Natural killer cell (primary cell): ENCODE measurements around the gene RIC1. TPM values are rescaled to one million over a fixed set of nuclear protein-coding genes. Genes with fewer than 3 reads are reported as not detected.

Source experiments
- ATAC-seq, 3 donors: fragments of 150-1000 bp in 2 of 3; fragments of 200-7000 bp in 1 of 3; cut with Tn5 transposase; 1 replicate in 1 of 3; 2 replicates in 2 of 3; pipeline ENCODE4 v1.10.0; 2021; ENCODE audit warnings: mild to moderate bottlenecking in 2 of 3, moderate library complexity in 2 of 3
- DNase-seq, 2 donors: peaks; one replicate each; pipeline versions ENCODE4 v3.0.0 to v3.0.0-alpha.2; 2013 to 2021; ENCODE audit warnings: mixed read lengths in 1 of 2
- H3K27ac ChIP-seq: one replicate; pipeline ENCODE4 v1.5.1; 2013; ENCODE audit warnings: mild to moderate bottlenecking, low read length
- H3K27me3 ChIP-seq: one replicate; pipeline ENCODE4 v1.6.1; 2013; ENCODE audit warnings: low read length; ENCODE audit not compliant: control insufficient read depth, insufficient read depth
- H3K36me3 ChIP-seq: one replicate; pipeline ENCODE4 v1.6.1; 2013; ENCODE audit warnings: low read length; ENCODE audit not compliant: control insufficient read depth, insufficient read depth
- H3K4me1 ChIP-seq: one replicate; pipeline ENCODE4 v1.6.1; 2013; ENCODE audit warnings: low read length; ENCODE audit not compliant: control insufficient read depth, insufficient read depth
- H3K4me3 ChIP-seq: one replicate; pipeline ENCODE4 v1.5.1; 2013; ENCODE audit warnings: low read length
- H3K9me3 ChIP-seq: one replicate; pipeline ENCODE4 v1.6.1; 2013; ENCODE audit warnings: low read length; ENCODE audit not compliant: control insufficient read depth, insufficient read depth
- H3K27ac Mint-ChIP-seq, 2 donors: one replicate each; pipeline ENCODE4 v1.8.0; 2022; ENCODE audit warnings: mild to moderate bottlenecking in 2 of 2, mixed read lengths in 2 of 2, moderate library complexity in 1 of 2
- H3K27me3 Mint-ChIP-seq, 2 donors: one replicate each; pipeline ENCODE4 v1.8.0; 2022; ENCODE audit warnings: low read depth in 2 of 2, mixed read lengths in 2 of 2
- H3K36me3 Mint-ChIP-seq: one replicate; pipeline ENCODE4 v1.8.0; 2022; ENCODE audit warnings: mixed read lengths
- H3K4me1 Mint-ChIP-seq, 2 donors: one replicate each; pipeline ENCODE4 v1.8.0; 2022; ENCODE audit warnings: mixed read lengths in 2 of 2
- H3K4me3 Mint-ChIP-seq: one replicate; pipeline ENCODE4 v1.8.0; 2022; ENCODE audit warnings: mild to moderate bottlenecking, moderate library complexity, mixed read lengths
- H3K9me3 Mint-ChIP-seq, 2 donors: one replicate each; pipeline ENCODE4 v1.8.0; 2022; ENCODE audit warnings: mixed read lengths in 2 of 2
- WGBS: methylation state at CpG from one replicate; pipeline ENCODE4 v1.1.7; 2013; ENCODE audit warnings: missing lambda C conversion rate; ENCODE audit not compliant: insufficient coverage; 5-methylcytosine and 5-hydroxymethylcytosine counted together
- intact Hi-C: fragments of 100-400 bp; cut with micrococcal nuclease; formaldehyde crosslinking; loops from one replicate; pipeline ENCODE4 v1.14.2; 2022
- total RNA-seq, 4 donors: library from RNA; stranded (reverse); fragments of 120-200 nt in 1 of 4; gene quantifications; one replicate each; pipeline versions ENCODE4 v1.2.3 to v1.2.4, GENCODE V29; 2013 to 2022
- TF ChIP-seq, protein P1 (sequence below): fragments of 200-600 bp; IDR thresholded peaks from one replicate; pipeline ENCODE4 v1.8.0; 2022; ENCODE audit warnings: antibody characterized with exemption

RIC1 gene
- total RNA-seq, 3 donors from 2014 or later (not counting 1 experiment from before 2014, with no cell fraction given), result 23.5 to 33.9 (median 31.8) TPM

DNA sequence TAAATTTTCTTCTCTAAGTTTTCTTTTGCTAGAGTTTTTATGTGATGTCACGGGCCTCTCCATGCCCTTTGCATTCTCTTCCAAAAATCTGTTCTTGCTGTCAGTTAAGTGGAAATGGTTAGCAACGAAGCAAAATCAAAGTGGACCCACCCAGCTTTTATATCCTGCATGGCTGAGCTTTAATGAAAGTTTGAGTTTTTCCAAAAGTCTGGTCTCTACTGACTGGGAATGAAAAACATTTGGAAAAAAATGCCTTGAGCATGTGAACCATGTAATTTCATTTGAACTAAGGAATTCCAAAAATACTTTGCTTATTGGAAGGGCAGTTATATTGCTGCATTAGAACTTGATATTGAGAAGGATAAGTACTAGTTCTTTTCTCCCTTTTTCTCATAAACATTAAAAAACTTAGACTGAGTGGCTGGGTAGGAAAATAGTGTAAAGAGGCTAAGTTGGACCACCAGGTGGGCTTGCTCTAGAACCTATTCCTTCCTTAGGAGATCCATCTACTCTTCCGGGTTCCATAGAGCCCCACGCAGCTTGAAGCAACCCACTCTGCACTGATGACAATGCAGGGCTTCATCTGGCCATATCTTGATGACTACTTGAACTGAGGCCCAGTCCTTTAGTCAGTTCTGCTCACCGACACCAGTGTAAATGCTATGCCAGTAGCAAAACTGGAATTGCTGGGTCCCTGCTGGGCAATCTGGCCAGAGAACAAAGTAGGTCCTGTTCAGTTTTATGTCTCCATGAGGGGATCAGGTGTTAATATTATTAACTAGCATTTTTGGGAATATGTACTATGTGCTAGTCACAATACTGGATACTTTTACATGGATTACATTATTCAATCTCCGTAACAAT is 17.4 kb upstream of the RIC1 start:
- WGBS, result 94% methylated on average over 5 of the region's 6 CpGs
- intact Hi-C loops, result no loop called here
- Mint-ChIP-seq H3K4me1 (peaks cover 11 to 23% of the 10 kb centered on the region in 2 donors), H3K9me3 (no peaks in the 10 kb centered on the region), H3K27me3 (no peaks in the 10 kb centered on the region), H3K27ac (no peak overlapping the region), H3K36me3 (no peaks in the 10 kb centered on the region), H3K4me3 (no peak overlapping the region)
- TF ChIP-seq, protein P1, sequence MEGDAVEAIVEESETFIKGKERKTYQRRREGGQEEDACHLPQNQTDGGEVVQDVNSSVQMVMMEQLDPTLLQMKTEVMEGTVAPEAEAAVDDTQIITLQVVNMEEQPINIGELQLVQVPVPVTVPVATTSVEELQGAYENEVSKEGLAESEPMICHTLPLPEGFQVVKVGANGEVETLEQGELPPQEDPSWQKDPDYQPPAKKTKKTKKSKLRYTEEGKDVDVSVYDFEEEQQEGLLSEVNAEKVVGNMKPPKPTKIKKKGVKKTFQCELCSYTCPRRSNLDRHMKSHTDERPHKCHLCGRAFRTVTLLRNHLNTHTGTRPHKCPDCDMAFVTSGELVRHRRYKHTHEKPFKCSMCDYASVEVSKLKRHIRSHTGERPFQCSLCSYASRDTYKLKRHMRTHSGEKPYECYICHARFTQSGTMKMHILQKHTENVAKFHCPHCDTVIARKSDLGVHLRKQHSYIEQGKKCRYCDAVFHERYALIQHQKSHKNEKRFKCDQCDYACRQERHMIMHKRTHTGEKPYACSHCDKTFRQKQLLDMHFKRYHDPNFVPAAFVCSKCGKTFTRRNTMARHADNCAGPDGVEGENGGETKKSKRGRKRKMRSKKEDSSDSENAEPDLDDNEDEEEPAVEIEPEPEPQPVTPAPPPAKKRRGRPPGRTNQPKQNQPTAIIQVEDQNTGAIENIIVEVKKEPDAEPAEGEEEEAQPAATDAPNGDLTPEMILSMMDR, result no peak
- peaks cover 3% of the 10 kb centered on the region for H3K4me1 ChIP-seq
- no peaks in the 10 kb centered on the region for H3K36me3 ChIP-seq
- no peaks in the 10 kb centered on the region for H3K9me3 ChIP-seq
- ATAC-seq (no peak), DNase-seq (no peak)
- H3K27me3 ChIP-seq, result no peaks in the 10 kb centered on the region
- no peak overlapping the region for H3K27ac ChIP-seq
- H3K4me3 ChIP-seq, result no peak overlapping the region

DNA sequence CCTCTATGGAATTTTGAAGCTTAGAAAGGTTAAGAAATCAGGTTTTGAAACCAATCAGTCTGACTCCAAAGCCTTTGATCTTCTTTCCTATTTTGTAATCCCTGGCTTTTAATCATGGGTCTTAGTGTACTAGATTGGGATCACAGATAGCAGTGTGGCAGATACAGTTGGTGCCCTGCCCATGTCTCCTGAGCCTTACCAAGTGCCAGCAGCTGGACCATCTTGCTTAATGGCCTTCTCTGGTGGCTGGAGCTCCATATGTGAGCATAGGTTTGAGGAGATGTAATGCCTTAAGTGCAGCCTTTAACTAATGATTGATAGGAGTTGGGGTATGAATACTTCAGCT is 16.7 kb upstream of the RIC1 start:
- no peak overlapping the region for H3K27ac ChIP-seq
- ATAC-seq (no peak), DNase-seq (no peak)
- peaks cover 3% of the 10 kb centered on the region for H3K4me1 ChIP-seq
- intact Hi-C loops, result no loop called here
- H3K9me3 Mint-ChIP-seq, result no peaks in the 10 kb centered on the region
- TF ChIP-seq, protein P1, result no peak
- H3K27me3 ChIP-seq, result no peaks in the 10 kb centered on the region
- no peaks in the 10 kb centered on the region for H3K36me3 Mint-ChIP-seq
- no peaks in the 10 kb centered on the region for H3K36me3 ChIP-seq
- no peaks in the 10 kb centered on the region for H3K9me3 ChIP-seq
- no peaks in the 10 kb centered on the region for H3K27me3 Mint-ChIP-seq
- H3K4me1 Mint-ChIP-seq, result peaks cover 11 to 23% of the 10 kb centered on the region in 2 donors
- no peak overlapping the region for H3K4me3 Mint-ChIP-seq
- no peak overlapping the region for H3K27ac Mint-ChIP-seq
- no peak overlapping the region for H3K4me3 ChIP-seq

DNA sequence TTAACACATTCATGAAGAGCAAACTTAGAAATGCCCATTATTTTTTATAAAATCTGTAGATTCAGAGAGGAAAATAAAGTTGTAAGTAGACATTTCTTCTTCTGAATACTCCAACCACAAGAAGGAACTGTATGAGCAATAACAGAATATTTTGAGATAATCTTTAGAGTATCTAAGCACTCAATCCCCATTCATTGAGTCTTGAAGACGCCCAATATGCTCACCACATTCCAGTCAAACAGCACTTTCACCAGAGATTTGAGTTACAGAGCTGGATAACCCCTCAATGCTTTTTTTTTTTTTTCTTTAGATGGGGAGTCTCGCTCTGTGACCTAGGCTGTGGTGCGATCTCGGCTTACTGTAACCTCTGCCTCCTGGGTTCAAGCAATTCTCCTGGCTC is 14.7 kb upstream of the RIC1 start:
- Mint-ChIP-seq H3K4me1 (peaks cover 11 to 23% of the 10 kb centered on the region in 2 donors), H3K27ac (no peak overlapping the region), H3K9me3 (no peaks in the 10 kb centered on the region), H3K36me3 (no peaks in the 10 kb centered on the region), H3K27me3 (no peaks in the 10 kb centered on the region), H3K4me3 (no peak overlapping the region)
- ATAC-seq (no peak), DNase-seq (no peak)
- Histone ChIP-seq H3K27ac (no peak overlapping the region), H3K4me1 (no peaks in the 10 kb centered on the region), H3K9me3 (no peaks in the 10 kb centered on the region), H3K4me3 (no peak overlapping the region), H3K36me3 (no peaks in the 10 kb centered on the region), H3K27me3 (no peaks in the 10 kb centered on the region)
- TF ChIP-seq, protein P1, result no peak
- 90% methylated on average over 4 of the region's 4 CpGs for WGBS
- intact Hi-C loops, result no loop called here

DNA sequence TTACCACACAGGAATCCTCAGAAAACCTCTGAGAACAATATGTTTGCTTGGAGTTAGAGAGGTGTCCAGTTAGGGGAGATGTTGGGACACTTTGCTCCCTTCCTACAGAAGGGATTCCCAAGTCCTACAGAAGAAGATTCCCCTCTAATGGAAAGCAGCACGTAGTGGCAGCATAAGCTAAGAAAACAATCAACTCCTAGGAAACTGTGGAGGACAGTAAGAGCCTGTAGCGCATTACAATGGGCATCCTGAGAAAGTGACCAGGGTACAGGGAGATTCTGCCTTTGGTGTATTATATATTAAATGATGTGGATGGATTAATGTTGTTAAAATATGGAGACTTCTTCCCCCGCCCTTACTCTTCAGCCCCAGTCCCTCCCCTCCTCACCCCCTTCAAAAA is 13.9 kb upstream of the RIC1 start:
- WGBS, result 100% methylated on average over 2 of the region's 3 CpGs
- TF ChIP-seq, protein P1, result no peak
- ATAC-seq (no peak), DNase-seq (no peak)
- Mint-ChIP-seq H3K27ac (no peak overlapping the region), H3K4me1 (peaks cover 10 to 23% of the 10 kb centered on the region in 2 donors), H3K36me3 (no peaks in the 10 kb centered on the region), H3K4me3 (no peak overlapping the region), H3K9me3 (no peaks in the 10 kb centered on the region), H3K27me3 (no peaks in the 10 kb centered on the region)
- Histone ChIP-seq H3K36me3 (no peaks in the 10 kb centered on the region), H3K27me3 (no peaks in the 10 kb centered on the region), H3K9me3 (no peaks in the 10 kb centered on the region), H3K27ac (no peak overlapping the region), H3K4me1 (no peaks in the 10 kb centered on the region), H3K4me3 (no peak overlapping the region)
- intact Hi-C loops, result no loop called here
